T-cell (primary cell): ENCODE measurements around the gene KIDINS220. TPM values are rescaled to one million over a fixed set of nuclear protein-coding genes. Genes with fewer than 3 reads are reported as not detected.

Experiments
- ATAC-seq, 4 experiments: fragments of 200-7000 bp in 3 of 4; fragments of 150-1000 bp in 1 of 4; cut with Tn5 transposase; replicated peaks in 1 of 4; 1 replicate in 3 of 4; 2 replicates in 1 of 4; pipeline ENCODE4 v1.10.0; 2021; ENCODE audit warnings: moderate library complexity in 3 of 4, mild to moderate bottlenecking in 2 of 4, moderate number of reproducible peaks in 1 of 4
- CTCF ChIA-PET, 2 donors: fragments of 300-600 bp; sonication (Branson Sonifier 250); formaldehyde crosslinking; loops; one replicate each; lab custom pipeline; 2022; ENCODE audit warnings: antibody characterized with exemption in 2 of 2; lab: Charles Lee
- POLR2A ChIA-PET, 2 donors: fragments of 300-600 bp; sonication (Branson Sonifier 250); formaldehyde crosslinking; loops; one replicate each; lab custom pipeline; 2022; ENCODE audit warnings: antibody characterized with exemption in 2 of 2; lab: Charles Lee
- DNase-seq, 35 experiments: peaks; one replicate each; pipeline versions ENCODE4 v3.0.0 to v3.0.0-alpha.2; 2013 to 2023
- H3K27ac ChIP-seq: one replicate; pipeline ENCODE4 v1.5.1; 2013; ENCODE audit warnings: low read length
- H3K27me3 ChIP-seq, 2 experiments: replicated peaks in 1 of 2; 1 replicate in 1 of 2; 2 replicates in 1 of 2; pipeline versions ENCODE4 v1.6.1 to v1.7.0; 2013; ENCODE audit warnings: low read length in 1 of 2, mixed read lengths in 1 of 2; ENCODE audit not compliant: control insufficient read depth in 2 of 2, insufficient read depth in 2 of 2; ENCODE audit errors: extremely low read depth in 1 of 2
- H3K36me3 ChIP-seq, 2 donors: 1 replicate in 1 of 2; 2 replicates in 1 of 2; pipeline versions ENCODE4 v1.6.1 to v1.7.0; 2013; ENCODE audit warnings: low read length in 1 of 2; ENCODE audit not compliant: control insufficient read depth in 2 of 2, insufficient read depth in 1 of 2; ENCODE audit errors: extremely low read depth in 1 of 2
- H3K4me1 ChIP-seq, 2 experiments: 1 replicate in 1 of 2; 2 replicates in 1 of 2; pipeline versions ENCODE4 v1.6.1 to v1.7.0; 2013; ENCODE audit warnings: low read length in 2 of 2, mixed read lengths in 1 of 2; ENCODE audit not compliant: insufficient read depth in 2 of 2, control insufficient read depth in 1 of 2; ENCODE audit errors: extremely low read depth in 1 of 2
- H3K4me3 ChIP-seq, 2 donors: 1 replicate in 1 of 2; 2 replicates in 1 of 2; pipeline versions ENCODE4 v1.5.1 to v1.7.0; 2013; ENCODE audit warnings: mild to moderate bottlenecking in 2 of 2, low read length in 1 of 2, moderate library complexity in 1 of 2; ENCODE audit not compliant: control insufficient read depth in 1 of 2; ENCODE audit errors: extremely low read depth in 1 of 2
- H3K9me3 ChIP-seq: 2 replicates; pipeline ENCODE4 v1.7.0; 2013
- H3K27ac Mint-ChIP-seq, 2 donors: one replicate each; pipeline ENCODE4 v1.8.0; 2020 to 2021; ENCODE audit warnings: mild to moderate bottlenecking in 2 of 2, mixed read lengths in 2 of 2
- H3K27me3 Mint-ChIP-seq, 2 donors: one replicate each; pipeline ENCODE4 v1.8.0; 2021 to 2022; ENCODE audit warnings: mixed read lengths in 2 of 2
- H3K36me3 Mint-ChIP-seq: one replicate; pipeline ENCODE4 v1.8.0; 2021; ENCODE audit warnings: mixed read lengths
- H3K4me1 Mint-ChIP-seq, 3 donors: one replicate each; pipeline ENCODE4 v1.8.0; 2020 to 2022; ENCODE audit warnings: mixed read lengths in 3 of 3, mild to moderate bottlenecking in 1 of 3
- H3K4me3 Mint-ChIP-seq, 3 donors: one replicate each; pipeline ENCODE4 v1.8.0; 2020 to 2022; ENCODE audit warnings: mild to moderate bottlenecking in 3 of 3, mixed read lengths in 3 of 3, moderate library complexity in 3 of 3
- H3K9me3 Mint-ChIP-seq, 3 donors: one replicate each; pipeline ENCODE4 v1.8.0; 2020 to 2022; ENCODE audit warnings: mixed read lengths in 3 of 3
- WGBS: methylation state at CpG from one replicate; pipeline ENCODE4 v1.1.5; 2013; ENCODE audit warnings: missing lambda C conversion rate; ENCODE audit not compliant: insufficient coverage; 5-methylcytosine and 5-hydroxymethylcytosine counted together
- total RNA-seq, 35 experiments: library from RNA in 6 of 35; stranded (reverse) in 6 of 35; fragments of 120-200 nt in 1 of 35; gene quantifications; one replicate each; pipeline versions ENCODE4 v1.2.1 to v1.2.4 and lab custom pipeline; 2013 to 2026

KIDINS220 gene
- total RNA-seq, 5 donors from 2014 or later (not counting 1 experiment from before 2014, with no cell fraction given), result 40.0 to 50.0 (median 42.7) TPM

DNA sequence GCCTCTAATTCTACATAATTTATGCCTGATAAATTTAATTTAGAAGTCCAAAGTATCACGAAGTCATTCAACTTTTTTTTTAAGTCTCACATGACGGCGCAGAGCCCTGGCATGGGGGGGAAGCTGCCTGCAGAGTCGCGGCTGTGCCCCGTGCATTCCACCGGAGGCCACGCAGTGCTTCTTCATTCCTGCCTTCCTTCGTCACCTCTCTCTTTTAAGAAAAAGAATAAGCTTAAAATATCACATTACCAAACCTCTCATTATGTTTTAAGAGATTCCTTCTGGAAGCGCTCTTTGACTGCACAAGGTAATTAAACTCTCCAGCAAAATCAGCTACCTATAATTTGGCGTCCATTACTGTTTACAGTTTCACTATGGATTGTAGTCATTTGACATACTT lies 20.3 kb upstream of the KIDINS220 start:
- H3K9me3 ChIP-seq, result no peaks in the 10 kb centered on the region
- no peaks in the 10 kb centered on the region for H3K27me3 ChIP-seq
- Mint-ChIP-seq H3K27ac (no peak overlapping the region), H3K9me3 (no peaks in the 10 kb centered on the region), H3K4me1 (no peaks in the 10 kb centered on the region), H3K36me3 (no peaks in the 10 kb centered on the region), H3K4me3 (no peak overlapping the region), H3K27me3 (peaks cover 2 to 3% of the 10 kb centered on the region in 2 donors)
- H3K36me3 ChIP-seq, result no peaks in the 10 kb centered on the region
- H3K4me1 ChIP-seq, result no peaks in the 10 kb centered on the region
- DNase-seq (no peak), ATAC-seq (no peak)
- H3K4me3 ChIP-seq, result no peak overlapping the region
- no CpG with 5 or more reads among the region's 11 CpGs for WGBS
- CTCF ChIA-PET, result no interaction called here
- no peak overlapping the region for H3K27ac ChIP-seq
- POLR2A ChIA-PET, result no interaction called here

GRCh38 chr2:8856176-8856575 lies 18.8 kb upstream of the KIDINS220 start:
- Histone ChIP-seq H3K9me3 (no peaks in the 10 kb centered on the region), H3K27me3 (no peaks in the 10 kb centered on the region), H3K4me3 (no peak overlapping the region), H3K36me3 (no peaks in the 10 kb centered on the region), H3K4me1 (no peaks in the 10 kb centered on the region), H3K27ac (no peak overlapping the region)
- Mint-ChIP-seq H3K27me3 (peaks cover 2 to 3% of the 10 kb centered on the region in 2 donors), H3K4me1 (no peaks in the 10 kb centered on the region), H3K9me3 (no peaks in the 10 kb centered on the region), H3K27ac (no peak overlapping the region), H3K36me3 (no peaks in the 10 kb centered on the region), H3K4me3 (no peak overlapping the region)
- CTCF ChIA-PET, result interaction anchor here in 1 of 2 donors (0.7 kb wide), 1 partner anchor 29 kb away, joined by 3 read pairs; no protein-coding TSS in a partner anchor
- ATAC-seq (no peak), DNase-seq (no peak)
- POLR2A ChIA-PET, result interaction anchor here in 1 of 2 donors (0.5 kb wide), 1 partner anchor 280 kb away, joined by 6 read pairs; no protein-coding TSS in a partner anchor
- WGBS, result 56% methylated on average over 2 of the region's 2 CpGs

GRCh38 chr2:8855010-8855409 lies 17.6 kb upstream of the KIDINS220 start:
- no peak overlapping the region for H3K4me3 Mint-ChIP-seq
- ATAC-seq (no peak), DNase-seq (no peak)
- no peaks in the 10 kb centered on the region for H3K36me3 ChIP-seq
- H3K4me3 ChIP-seq, result no peak overlapping the region
- ChIA-PET CTCF (no interaction called here), POLR2A (no interaction called here)
- H3K4me1 ChIP-seq, result no peaks in the 10 kb centered on the region
- 90% methylated on average over 3 of the region's 3 CpGs for WGBS
- H3K9me3 ChIP-seq, result no peaks in the 10 kb centered on the region
- no peaks in the 10 kb centered on the region for H3K9me3 Mint-ChIP-seq
- H3K4me1 Mint-ChIP-seq, result no peaks in the 10 kb centered on the region
- H3K27ac Mint-ChIP-seq, result no peak overlapping the region
- H3K27ac ChIP-seq, result no peak overlapping the region
- H3K36me3 Mint-ChIP-seq, result no peaks in the 10 kb centered on the region
- H3K27me3 ChIP-seq, result no peaks in the 10 kb centered on the region
- H3K27me3 Mint-ChIP-seq, result peaks cover 8 to 9% of the 10 kb centered on the region in 2 donors

DNA sequence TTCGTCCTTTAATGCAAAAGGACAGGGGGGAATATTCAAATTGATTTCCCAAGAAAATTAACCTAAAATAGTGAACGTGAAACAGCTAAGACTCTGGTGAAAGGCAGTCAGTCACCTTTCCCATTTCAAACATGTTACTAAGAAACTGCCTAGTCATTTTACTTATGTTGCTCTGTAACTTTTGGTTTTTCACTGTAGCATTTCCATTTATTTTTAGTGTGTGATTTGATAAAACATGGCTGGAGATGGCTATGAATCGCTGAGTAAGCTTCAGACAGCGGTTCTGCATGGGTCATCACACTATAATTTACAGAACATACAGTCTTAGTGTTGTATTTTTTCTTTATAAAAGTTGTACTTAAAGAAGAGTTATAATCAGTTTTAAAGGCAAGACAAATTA lies 16.0 kb upstream of the KIDINS220 start:
- DNase-seq (no peak), ATAC-seq (no peak)
- Histone ChIP-seq H3K4me1 (no peaks in the 10 kb centered on the region), H3K36me3 (no peaks in the 10 kb centered on the region), H3K9me3 (no peaks in the 10 kb centered on the region), H3K4me3 (no peak overlapping the region), H3K27me3 (peaks cover 0 to 4% of the 10 kb centered on the region in 2 experiments), H3K27ac (no peak overlapping the region)
- WGBS, result no CpG with 5 or more reads among the region's 4 CpGs
- POLR2A ChIA-PET, result no interaction called here
- H3K4me3 Mint-ChIP-seq, result no peak overlapping the region
- no peaks in the 10 kb centered on the region for H3K9me3 Mint-ChIP-seq
- H3K27me3 Mint-ChIP-seq, result peaks cover 11 to 12% of the 10 kb centered on the region in 2 donors
- H3K27ac Mint-ChIP-seq, result no peak overlapping the region
- CTCF ChIA-PET, result no interaction called here
- no peaks in the 10 kb centered on the region for H3K4me1 Mint-ChIP-seq
- no peaks in the 10 kb centered on the region for H3K36me3 Mint-ChIP-seq

DNA sequence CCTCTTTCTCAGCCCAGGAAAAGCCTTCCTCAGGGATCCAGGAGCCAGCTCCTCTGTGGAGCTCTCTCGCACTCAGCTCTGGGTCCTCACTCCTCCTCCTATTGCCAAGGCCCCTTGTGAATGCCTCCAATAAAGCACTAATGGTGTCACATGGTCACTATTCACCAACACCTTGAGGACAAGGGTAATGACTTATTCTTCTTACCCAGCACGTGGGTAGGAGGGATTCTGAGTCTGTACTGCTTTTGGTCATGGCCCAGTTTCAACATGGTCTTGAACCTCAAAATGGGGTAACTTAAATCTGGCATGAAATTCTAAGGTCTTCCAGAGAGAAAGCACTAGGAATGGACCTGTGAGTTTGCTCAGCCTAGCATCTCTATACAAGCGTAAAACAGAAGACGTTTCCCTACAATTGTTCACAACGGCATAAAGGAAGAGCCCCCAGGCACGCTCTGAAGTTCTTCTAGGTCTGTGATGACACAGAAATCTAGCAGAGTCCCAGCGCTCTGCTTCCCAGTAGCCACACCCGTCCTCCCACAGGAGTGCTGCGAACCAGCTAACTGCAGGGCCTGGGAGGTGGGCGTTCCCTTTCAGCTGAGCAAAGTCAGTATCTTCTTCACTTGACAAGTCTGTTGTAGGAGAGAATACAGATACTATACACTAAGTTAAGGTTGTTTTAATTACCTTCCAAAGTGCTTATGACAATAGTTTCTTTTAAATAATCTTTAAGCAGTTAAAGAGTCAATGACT lies 14.6 kb upstream of the KIDINS220 start:
- H3K36me3 ChIP-seq, result no peaks in the 10 kb centered on the region
- H3K9me3 ChIP-seq, result no peaks in the 10 kb centered on the region
- Mint-ChIP-seq H3K27ac (no peak overlapping the region), H3K4me3 (no peak overlapping the region), H3K4me1 (no peaks in the 10 kb centered on the region), H3K36me3 (no peaks in the 10 kb centered on the region), H3K9me3 (no peaks in the 10 kb centered on the region), H3K27me3 (peaks cover 11 to 18% of the 10 kb centered on the region in 2 donors)
- POLR2A ChIA-PET, result no interaction called here
- H3K4me1 ChIP-seq, result no peaks in the 10 kb centered on the region
- H3K4me3 ChIP-seq, result no peak overlapping the region
- peaks cover 0 to 9% of the 10 kb centered on the region in 2 experiments for H3K27me3 ChIP-seq
- 81% methylated on average over 5 of the region's 10 CpGs for WGBS
- DNase-seq (no peak), ATAC-seq (no peak)
- H3K27ac ChIP-seq, result no peak overlapping the region
- CTCF ChIA-PET, result no interaction called here

- Histone ChIP-seq H3K4me1 (no peaks in the 10 kb centered on the region), H3K27ac (no peak overlapping the region), H3K27me3 (peaks cover 0 to 12% of the 10 kb centered on the region in 2 experiments), H3K9me3 (no peaks in the 10 kb centered on the region), H3K4me3 (no peak overlapping the region), H3K36me3 (no peaks in the 10 kb centered on the region)
- H3K27me3 Mint-ChIP-seq, result peaks cover 20 to 28% of the 10 kb centered on the region in 2 donors
- no peak overlapping the region for H3K4me3 Mint-ChIP-seq
- WGBS, result 100% methylated on average over 5 of the region's 8 CpGs
- no peaks in the 10 kb centered on the region for H3K36me3 Mint-ChIP-seq
- ATAC-seq, result no peak
- ChIA-PET POLR2A (no interaction called here), CTCF (no interaction called here)
- no peak overlapping the region for H3K27ac Mint-ChIP-seq
- no peaks in the 10 kb centered on the region for H3K9me3 Mint-ChIP-seq
- H3K4me1 Mint-ChIP-seq, result no peaks in the 10 kb centered on the region
- no peak for DNase-seq
Observed at GRCh38 chr2:8850845-8851487, 13.6 kb upstream of the KIDINS220 start.
